ENCODE data around the gene IGDCC3. TPM values are rescaled to one million over a fixed set of nuclear protein-coding genes. Genes with fewer than 3 reads are reported as not detected.

Gene IGDCC3
- total and polyA plus RNA-seq, 2 donors from 2014 or later: 0.22 to 0.49 TPM

DNA sequence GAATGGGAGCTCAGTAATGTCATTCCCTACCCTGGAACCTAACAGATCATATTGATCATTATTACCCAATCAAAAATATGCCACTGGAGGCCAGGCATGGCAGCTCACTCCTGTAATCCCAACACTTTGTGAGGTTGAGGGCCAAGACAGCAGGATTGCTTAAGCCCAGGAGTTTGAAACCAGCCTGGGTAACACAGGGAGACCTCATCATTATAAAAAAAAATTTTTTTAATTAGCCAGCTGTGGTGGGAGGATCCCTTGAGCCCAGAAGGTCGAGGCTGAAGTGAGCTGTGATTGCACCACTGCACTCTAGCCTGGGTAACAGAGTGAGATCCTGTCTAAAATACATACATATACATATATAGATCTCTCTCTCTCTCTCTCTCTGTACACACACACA is 34.8 kb upstream of the IGDCC3 start:
- no peaks in the 10 kb centered on the region for H3K4me1 ChIP-seq (ENCODE audit: control insufficient read depth in 2 of 3, insufficient read depth in 2 of 3, low read depth in 1 of 3, low read length in 3 of 3)
- DNase-seq (peak in 1 of 5 donors; percentile 4), FAIRE-seq (no peak)
- no peaks in the 10 kb centered on the region for H3K9me3 ChIP-seq (ENCODE audit: control insufficient read depth in 2 of 3, insufficient read depth in 1 of 3, low read length in 3 of 3)
- no peak overlapping the region for H3K27ac ChIP-seq (ENCODE audit: low read depth in 2 of 2, low read length in 2 of 2)
- no peak overlapping the region for H3K9ac ChIP-seq (ENCODE audit: low read length in 3 of 3)
- H3K4me3 ChIP-seq (ENCODE audit: low read length in 3 of 3): no peak overlapping the region
- intact Hi-C loops (cut with DNase I): no loop called here
- no peaks in the 10 kb centered on the region for H3K27me3 ChIP-seq (ENCODE audit: control insufficient read depth, insufficient read depth, low read length)
- TF ChIP-seq, protein P1, sequence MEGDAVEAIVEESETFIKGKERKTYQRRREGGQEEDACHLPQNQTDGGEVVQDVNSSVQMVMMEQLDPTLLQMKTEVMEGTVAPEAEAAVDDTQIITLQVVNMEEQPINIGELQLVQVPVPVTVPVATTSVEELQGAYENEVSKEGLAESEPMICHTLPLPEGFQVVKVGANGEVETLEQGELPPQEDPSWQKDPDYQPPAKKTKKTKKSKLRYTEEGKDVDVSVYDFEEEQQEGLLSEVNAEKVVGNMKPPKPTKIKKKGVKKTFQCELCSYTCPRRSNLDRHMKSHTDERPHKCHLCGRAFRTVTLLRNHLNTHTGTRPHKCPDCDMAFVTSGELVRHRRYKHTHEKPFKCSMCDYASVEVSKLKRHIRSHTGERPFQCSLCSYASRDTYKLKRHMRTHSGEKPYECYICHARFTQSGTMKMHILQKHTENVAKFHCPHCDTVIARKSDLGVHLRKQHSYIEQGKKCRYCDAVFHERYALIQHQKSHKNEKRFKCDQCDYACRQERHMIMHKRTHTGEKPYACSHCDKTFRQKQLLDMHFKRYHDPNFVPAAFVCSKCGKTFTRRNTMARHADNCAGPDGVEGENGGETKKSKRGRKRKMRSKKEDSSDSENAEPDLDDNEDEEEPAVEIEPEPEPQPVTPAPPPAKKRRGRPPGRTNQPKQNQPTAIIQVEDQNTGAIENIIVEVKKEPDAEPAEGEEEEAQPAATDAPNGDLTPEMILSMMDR (IDR thresholded peaks at IDR 0.05; ENCODE audit: borderline replicate concordance, extremely low read depth, insufficient read depth): no peak
- no peaks in the 10 kb centered on the region for H3K36me3 ChIP-seq (ENCODE audit: control insufficient read depth in 2 of 3, insufficient read depth in 3 of 3, low read length in 3 of 3)

DNA sequence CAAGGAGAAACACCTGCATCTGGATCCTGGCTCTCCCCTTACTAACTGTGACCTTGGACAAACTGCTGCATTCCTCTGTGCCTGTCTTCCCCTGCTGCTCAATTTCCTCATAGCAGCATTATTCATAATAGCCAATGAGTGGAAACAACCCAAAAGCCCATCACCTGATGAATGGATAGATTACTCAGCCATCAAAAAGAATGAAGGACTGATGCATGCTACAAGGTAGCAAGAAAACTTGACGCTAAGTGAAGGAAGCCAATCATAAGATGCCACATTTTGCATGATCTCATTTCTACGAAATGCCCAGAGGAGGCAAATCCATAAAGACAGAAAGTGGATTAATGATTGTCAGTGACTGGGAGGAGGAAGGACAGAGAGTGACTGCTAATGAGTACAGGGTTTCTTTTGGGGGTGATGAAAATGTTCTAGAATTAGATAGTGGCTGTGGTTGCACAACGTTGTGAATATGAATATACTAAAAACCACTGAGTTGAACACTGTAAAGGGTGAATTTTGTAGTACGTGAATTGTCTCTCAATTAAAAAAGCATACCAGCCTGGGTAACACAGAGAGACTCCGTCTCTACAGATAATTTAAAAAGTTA is 33.8 kb upstream of the IGDCC3 start:
- Histone ChIP-seq H3K9ac (ENCODE audit: low read length in 3 of 3) (no peak overlapping the region), H3K9me3 (ENCODE audit: control insufficient read depth in 2 of 3, insufficient read depth in 1 of 3, low read length in 3 of 3) (no peaks in the 10 kb centered on the region), H3K27ac (ENCODE audit: low read depth in 2 of 2, low read length in 2 of 2) (no peak overlapping the region), H3K4me3 (ENCODE audit: low read length in 3 of 3) (no peak overlapping the region), H3K27me3 (ENCODE audit: control insufficient read depth, insufficient read depth, low read length) (no peaks in the 10 kb centered on the region), H3K4me1 (ENCODE audit: control insufficient read depth in 2 of 3, insufficient read depth in 2 of 3, low read depth in 1 of 3, low read length in 3 of 3) (no peaks in the 10 kb centered on the region), H3K36me3 (ENCODE audit: control insufficient read depth in 2 of 3, insufficient read depth in 3 of 3, low read length in 3 of 3) (no peaks in the 10 kb centered on the region)
- no peak for FAIRE-seq
- peak in 1 of 5 donors; percentile 45 for DNase-seq
- TF ChIP-seq, protein P1 (IDR thresholded peaks at IDR 0.05; ENCODE audit: borderline replicate concordance, extremely low read depth, insufficient read depth): no peak
- intact Hi-C loops (cut with DNase I): no loop called here

DNA sequence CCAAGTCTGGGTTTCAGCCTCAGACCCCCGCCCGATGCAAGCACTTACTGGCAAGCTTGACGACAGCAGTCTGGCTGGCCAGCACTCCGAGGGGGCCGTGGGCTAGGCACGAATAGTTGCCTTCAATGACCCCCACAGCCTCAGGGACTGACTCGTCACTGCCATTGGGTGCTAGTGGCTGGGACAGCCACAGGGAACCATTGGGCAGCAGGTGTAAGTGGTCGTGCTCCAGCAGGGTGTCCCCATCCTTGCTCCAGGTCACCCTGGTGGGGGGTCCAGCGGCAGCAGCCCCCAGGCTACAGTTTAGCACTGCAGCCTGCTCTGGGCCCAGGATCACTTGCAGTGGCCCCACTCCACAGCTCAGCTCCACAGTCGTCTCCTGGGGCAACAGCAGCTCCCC is 33.2 kb upstream of the IGDCC3 start:
- no peak overlapping the region for H3K4me3 ChIP-seq (ENCODE audit: low read length in 3 of 3)
- TF ChIP-seq, protein P1 (IDR thresholded peaks at IDR 0.05; ENCODE audit: borderline replicate concordance, extremely low read depth, insufficient read depth): no peak
- H3K27me3 ChIP-seq (ENCODE audit: control insufficient read depth, insufficient read depth, low read length): no peaks in the 10 kb centered on the region
- FAIRE-seq (no peak), DNase-seq (peak in 1 of 5 donors; percentile 63)
- H3K36me3 ChIP-seq (ENCODE audit: control insufficient read depth in 2 of 3, insufficient read depth in 3 of 3, low read length in 3 of 3): no peaks in the 10 kb centered on the region
- no peak overlapping the region for H3K9ac ChIP-seq (ENCODE audit: low read length in 3 of 3)
- H3K27ac ChIP-seq (ENCODE audit: low read depth in 2 of 2, low read length in 2 of 2): no peak overlapping the region
- no peaks in the 10 kb centered on the region for H3K9me3 ChIP-seq (ENCODE audit: control insufficient read depth in 2 of 3, insufficient read depth in 1 of 3, low read length in 3 of 3)
- intact Hi-C loops (cut with DNase I): no loop called here
- H3K4me1 ChIP-seq (ENCODE audit: control insufficient read depth in 2 of 3, insufficient read depth in 2 of 3, low read depth in 1 of 3, low read length in 3 of 3): no peaks in the 10 kb centered on the region

DNA sequence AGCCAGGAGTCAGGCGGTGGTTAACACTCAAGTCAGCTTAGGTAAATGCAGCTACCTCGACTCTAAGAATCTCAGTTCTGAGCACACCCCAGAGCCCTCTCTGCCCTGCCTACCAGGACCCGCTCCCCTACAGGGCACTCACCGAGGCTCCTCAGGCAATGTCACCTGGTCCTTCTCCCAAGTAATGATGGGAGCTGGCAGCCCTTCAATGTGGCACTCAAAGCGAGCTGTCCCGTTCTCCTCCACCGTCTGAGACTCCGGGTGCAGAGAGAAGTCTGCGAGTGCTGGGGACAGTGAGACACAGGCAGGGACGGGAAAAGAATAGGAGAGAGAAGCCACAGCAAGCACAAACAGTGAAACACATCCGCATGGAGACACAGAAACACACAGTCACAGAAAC is 32.2 kb upstream of the IGDCC3 start:
- Histone ChIP-seq H3K9me3 (ENCODE audit: control insufficient read depth in 2 of 3, insufficient read depth in 1 of 3, low read length in 3 of 3) (no peaks in the 10 kb centered on the region), H3K27me3 (ENCODE audit: control insufficient read depth, insufficient read depth, low read length) (no peaks in the 10 kb centered on the region), H3K27ac (ENCODE audit: low read depth in 2 of 2, low read length in 2 of 2) (no peak overlapping the region), H3K9ac (ENCODE audit: low read length in 3 of 3) (no peak overlapping the region), H3K4me3 (ENCODE audit: low read length in 3 of 3) (no peak overlapping the region), H3K4me1 (ENCODE audit: control insufficient read depth in 2 of 3, insufficient read depth in 2 of 3, low read depth in 1 of 3, low read length in 3 of 3) (no peaks in the 10 kb centered on the region), H3K36me3 (ENCODE audit: control insufficient read depth in 2 of 3, insufficient read depth in 3 of 3, low read length in 3 of 3) (no peaks in the 10 kb centered on the region)
- TF ChIP-seq, protein P1 (IDR thresholded peaks at IDR 0.05; ENCODE audit: borderline replicate concordance, extremely low read depth, insufficient read depth): no peak
- FAIRE-seq (no peak), DNase-seq (peak in 1 of 5 donors; percentile 43)
- intact Hi-C loops (cut with DNase I): no loop called here
